Right kidney (tissue), 1 donor: ENCODE results near the gene FRK.

Experiments used
- DNase-seq: peaks from one replicate; pipeline ENCODE4 v3.0.0-alpha.2; 2016

Gene FRK

GRCh38 chr6:116036075-116036773 lies 24.5 kb downstream of the FRK start:
- DNase-seq: no peak

GRCh38 chr6:116035616-116036015 lies 25.1 kb downstream of the FRK start:
- no peak for DNase-seq

GRCh38 chr6:116034327-116034726 lies 26.4 kb downstream of the FRK start:
- no peak for DNase-seq

- DNase-seq: no peak
Measured at GRCh38 chr6:116033687-116034303, 26.9 kb downstream of the FRK start.

GRCh38 chr6:116030770-116031169 lies 29.9 kb downstream of the FRK start:
- DNase-seq: no peak

GRCh38 chr6:116029535-116029934 lies 31.2 kb downstream of the FRK start:
- no peak for DNase-seq

GRCh38 chr6:116028233-116028632 lies 32.5 kb downstream of the FRK start:
- no peak for DNase-seq

- DNase-seq: no peak
Measured at GRCh38 chr6:116027801-116028200, 32.9 kb downstream of the FRK start.

- DNase-seq: no peak
Measured at GRCh38 chr6:116025405-116025804, 35.3 kb downstream of the FRK start.

GRCh38 chr6:116022841-116023445 lies 37.7 kb downstream of the FRK start:
- no peak for DNase-seq

- DNase-seq: no peak
Measured at GRCh38 chr6:116020738-116021137, 40.0 kb downstream of the FRK start.

- DNase-seq: no peak
Measured at GRCh38 chr6:116019428-116019827, 41.3 kb downstream of the FRK start.

GRCh38 chr6:116018976-116019375 lies 41.7 kb downstream of the FRK start:
- DNase-seq: no peak

- DNase-seq: no peak
Measured at GRCh38 chr6:116017546-116018295, 43.0 kb downstream of the FRK start.

- DNase-seq: no peak
Measured at GRCh38 chr6:116016846-116017545, 43.7 kb downstream of the FRK start.

GRCh38 chr6:116015983-116016382 lies 44.7 kb downstream of the FRK start:
- no peak for DNase-seq

GRCh38 chr6:116015561-116015960 lies 45.1 kb downstream of the FRK start:
- no peak for DNase-seq

GRCh38 chr6:116012951-116013350 lies 47.7 kb downstream of the FRK start:
- DNase-seq: no peak

GRCh38 chr6:116012471-116012949 lies 48.2 kb downstream of the FRK start:
- DNase-seq: no peak

GRCh38 chr6:116011520-116011919 lies 49.2 kb downstream of the FRK start:
- no peak for DNase-seq

- peak; percentile 37 for DNase-seq
Measured at GRCh38 chr6:116010790-116011401, 49.8 kb downstream of the FRK start.

- no peak for DNase-seq
Measured at GRCh38 chr6:116010386-116010785, 50.3 kb downstream of the FRK start.
